Posterior vena cava (tissue), 2 donors: ENCODE data around the gene ZSCAN5B. TPM values are rescaled to one million over a fixed set of nuclear protein-coding genes. Genes with fewer than 3 reads are reported as not detected.
"Not testable (repeated sequence)": the region's sequence is repeated elsewhere in the genome, so short reads cannot be mapped to it uniquely, and the experiment has no call there.

Experiments
- DNase-seq: peaks from one replicate; pipeline ENCODE4 v3.0.0-alpha.2; 2020; ENCODE audit warnings: low spot score
- intact Hi-C, 2 donors: fragments of 100-400 bp; cut with DNase I; formaldehyde crosslinking; loops; one replicate each; pipeline versions ENCODE4 v1.14.1 to v1.14.2; 2022 to 2023
- total RNA-seq, 2 donors: library from RNA; stranded (reverse); fragmentation: NEBNext Ultra II Directional; extraction: Animal tissue kit (Norgen Biotek cat#: 25700); gene quantifications; one replicate each; pipeline ENCODE4 v1.2.1, GENCODE V29; 2021
- donor health status: DM: yes; HTN: yes; CAD: no.
- donor health status: DM: yes; HTN: yes; CAD: no.

The ZSCAN5B gene
- total RNA-seq, 2 donors from 2014 or later: not detected

GRCh38 chr19:56148955-56149655 lies 48.5 kb downstream of the ZSCAN5B start:
- intact Hi-C loops, DNase-seq: not testable (repeated sequence)

GRCh38 chr19:56148096-56148495 lies 49.5 kb downstream of the ZSCAN5B start:
- no peak for DNase-seq
- intact Hi-C loops: no loop called here

GRCh38 chr19:56147307-56147706 lies 50.3 kb downstream of the ZSCAN5B start:
- intact Hi-C loops: no loop called here
- DNase-seq: no peak

GRCh38 chr19:56146904-56147303 lies 50.7 kb downstream of the ZSCAN5B start:
- no peak for DNase-seq
- intact Hi-C loops: no loop called here

- intact Hi-C loops: no loop called here
- DNase-seq: no peak
Observed at GRCh38 chr19:56145698-56146097, 51.9 kb downstream of the ZSCAN5B start.

- DNase-seq: no peak
Observed at GRCh38 chr19:56144831-56145230, 52.8 kb downstream of the ZSCAN5B start.

GRCh38 chr19:56144376-56144775 lies 53.2 kb downstream of the ZSCAN5B start:
- no peak for DNase-seq
- intact Hi-C loops: no loop called here

More at GRCh38 chr19:56144831-56145230, 52.8 kb downstream of the ZSCAN5B start:
- intact Hi-C loops: no loop called here

- intact Hi-C loops: no loop called here
Observed at GRCh38 chr19:56142897-56143434, 54.6 kb downstream of the ZSCAN5B start.

GRCh38 chr19:56142087-56142787 lies 55.3 kb downstream of the ZSCAN5B start:
- intact Hi-C loops: no loop called here

More at GRCh38 chr19:56142897-56143434, 54.6 kb downstream of the ZSCAN5B start:
- DNase-seq: no peak

GRCh38 chr19:56141417-56141993 lies 56.1 kb downstream of the ZSCAN5B start:
- no peak for DNase-seq
- intact Hi-C loops: no loop called here

More at GRCh38 chr19:56142087-56142787, 55.3 kb downstream of the ZSCAN5B start:
- DNase-seq: no peak

GRCh38 chr19:56140583-56141416 lies 56.8 kb downstream of the ZSCAN5B start, which contains the start of gene ZNF444:
ZNF444 (plus strand) TSS chr19:56141287; CDS start chr19:56146912, 5,625 bp downstream.
- intact Hi-C loops: no loop called here
- peak; percentile 99 for DNase-seq

GRCh38 chr19:56139847-56140582 lies 57.6 kb downstream of the ZSCAN5B start:
- DNase-seq: no peak
- intact Hi-C loops: no loop called here

Other genes starting within 250 kb of the ZSCAN5B start
- not detected for gene NLRP8, start 250.0 kb downstream of the ZSCAN5B start, total RNA-seq
- not detected for gene NLRP5, start 211.0 kb downstream of the ZSCAN5B start, total RNA-seq
- gene ZNF787, start 76.5 kb downstream of the ZSCAN5B start, total RNA-seq: 10 to 100 TPM; 19.0 to 24.7 TPM
- gene ZNF444, start 56.5 kb downstream of the ZSCAN5B start, total RNA-seq: 10 to 100 TPM; 17.8 to 23.8 TPM
- not detected for gene GALP, start 21.8 kb downstream of the ZSCAN5B start, total RNA-seq
- gene ZSCAN5C, start 4.5 kb upstream of the ZSCAN5B start, total RNA-seq: not detected
- gene EDDM13, start 75.0 kb upstream of the ZSCAN5B start, total RNA-seq: not detected
- 1 to 10 TPM; 8.5 to 10.0 TPM for gene ZSCAN5A, start 117.1 kb upstream of the ZSCAN5B start, total RNA-seq
- 1 to 10 TPM; 3.0 to 3.7 TPM for gene ZNF582, start 195.8 kb upstream of the ZSCAN5B start, total RNA-seq
- 10 to 100 TPM in 1 of 2 donors, 1 to 10 TPM in 1; 9.6 to 10.8 TPM for gene ZNF583, start 206.5 kb upstream of the ZSCAN5B start, total RNA-seq